HG03280 (cell line): ENCODE measurements around the gene FLII.
"Not testable (repeated sequence)": the region's sequence is repeated elsewhere in the genome, so short reads cannot be mapped to it uniquely, and the experiment has no call there.

Experiments used
- ATAC-seq: cut with Tn5 transposase; IDR thresholded peaks from one replicate; pipeline ENCODE4 v1.9.1; 2021; ENCODE audit warnings: mild to moderate bottlenecking, moderate library complexity; ENCODE audit not compliant: unreplicated experiment

FLII gene

GRCh38 chr17:18258356-18259038 is at the start of gene FLII:
Gene FLII, minus strand, starts transcription at chr17:18258738. Its CDS starts 48 bp downstream, at chr17:18258690.
- peak; percentile 26 for ATAC-seq

- ATAC-seq: not testable (repeated sequence)
These were observed 44.7 kb upstream of the FLII start for GRCh38 chr17:18303206-18303605.

- ATAC-seq: no peak
These were observed 42.4 kb upstream of the FLII start for GRCh38 chr17:18300725-18301480.

- ATAC-seq: not testable (repeated sequence)
These were observed 39.5 kb upstream of the FLII start for GRCh38 chr17:18298061-18298460.

- ATAC-seq: no peak
These were observed 33.4 kb upstream of the FLII start for GRCh38 chr17:18291718-18292540.

GRCh38 chr17:18285296-18285695 is 26.8 kb upstream of the FLII start:
- ATAC-seq: no peak

- no peak for ATAC-seq
These were observed 23.2 kb upstream of the FLII start for GRCh38 chr17:18281788-18282187.

GRCh38 chr17:18280766-18281371 is 22.3 kb upstream of the FLII start:
- no peak for ATAC-seq

GRCh38 chr17:18280249-18280648 is 21.7 kb upstream of the FLII start:
- ATAC-seq: no peak

- ATAC-seq: no peak
These were observed 20.3 kb upstream of the FLII start for GRCh38 chr17:18278867-18279266.

GRCh38 chr17:18277076-18277475 is 18.5 kb upstream of the FLII start:
- ATAC-seq: no peak

- no peak for ATAC-seq
These were observed 11.8 kb upstream of the FLII start for GRCh38 chr17:18270046-18270931.

- ATAC-seq: no peak
These were observed 9.6 kb upstream of the FLII start for GRCh38 chr17:18267927-18268711.

GRCh38 chr17:18267366-18267765 is 8.8 kb upstream of the FLII start:
- ATAC-seq: no peak

GRCh38 chr17:18263885-18264682 is 5.5 kb upstream of the FLII start:
- no peak for ATAC-seq

GRCh38 chr17:18262641-18263040 is 4.1 kb upstream of the FLII start:
- ATAC-seq: no peak

GRCh38 chr17:18262111-18262510 is 3.6 kb upstream of the FLII start:
- no peak for ATAC-seq

GRCh38 chr17:18261659-18262058 is 3.1 kb upstream of the FLII start:
- ATAC-seq: no peak

GRCh38 chr17:18261146-18261515 is 2.6 kb upstream of the FLII start:
- peak; percentile 9 for ATAC-seq
